Suprapubic skin (tissue), 4 donors: ENCODE results near the gene OXCT1. TPM values are rescaled to one million over a fixed set of nuclear protein-coding genes. Genes with fewer than 3 reads are reported as not detected.
A peak's percentile ranks its signal among the peaks of the same experiment; 100 is the strongest.

ENCODE experiments used
- DNase-seq, 2 donors: peaks; one replicate each; pipeline ENCODE4 v3.0.0-alpha.2; 2019; ENCODE audit warnings: low spot score in 2 of 2
- H3K27ac ChIP-seq: fragments of 200-600 bp; sonication (generic); one replicate; pipeline ENCODE4 v1.5.1; 2019
- H3K27me3 ChIP-seq: fragments of 200-600 bp; sonication (generic); one replicate; pipeline ENCODE4 v1.5.1; 2019
- H3K36me3 ChIP-seq: fragments of 200-600 bp; sonication (generic); one replicate; pipeline ENCODE4 v1.5.1; 2019
- H3K4me1 ChIP-seq: fragments of 200-600 bp; sonication (generic); one replicate; pipeline ENCODE4 v1.5.1; 2019
- H3K4me3 ChIP-seq: fragments of 200-600 bp; sonication (generic); one replicate; pipeline ENCODE4 v1.5.1; 2019; ENCODE audit warnings: mild to moderate bottlenecking
- H3K9me3 ChIP-seq: fragments of 200-600 bp; sonication (generic); one replicate; pipeline ENCODE4 v1.5.1; 2019
- EP300 ChIP-seq: sonication (generic); formaldehyde crosslinking; IDR thresholded peaks from one replicate; pipeline ENCODE4 v1.6.1; 2017; ENCODE audit warnings: antibody characterized with exemption
- POLR2A ChIP-seq, 2 donors: fragments of 450-650 bp; IDR thresholded peaks; one replicate each; pipeline ENCODE4 v1.6.1; 2017; ENCODE audit warnings: antibody characterized with exemption in 2 of 2, mild to moderate bottlenecking in 2 of 2, moderate library complexity in 2 of 2
- POLR2AphosphoS5 ChIP-seq, 3 donors: sonication (generic); formaldehyde crosslinking; IDR thresholded peaks; one replicate each; pipeline ENCODE4 v1.6.1; 2017; ENCODE audit warnings: antibody characterized with exemption in 3 of 3
- WGBS: methylation state at CpG from one replicate; pipeline ENCODE4 v1.1.5; 2018; 5-methylcytosine and 5-hydroxymethylcytosine counted together
- total RNA-seq, 4 donors: library from RNA; depleted of rRNA; stranded (reverse); fragments of >200 nt; gene quantifications; one replicate each; pipeline ENCODE4 v1.1.0, GENCODE V29; 2016
- TF ChIP-seq, protein P1 (sequence below), 2 donors: fragments of 200-600 bp in 1 of 2; fragments of 450-650 bp in 1 of 2; sonication (generic) in 1 of 2; IDR thresholded peaks; one replicate each; pipeline ENCODE4 v1.5.1; 2016 to 2019; ENCODE audit warnings: antibody characterized with exemption in 2 of 2, mild to moderate bottlenecking in 1 of 2, moderate library complexity in 1 of 2

OXCT1 gene
- total RNA-seq, 4 donors from 2014 or later = 17.4 to 71.9 (median 24.7) TPM

- TF ChIP-seq POLR2AphosphoS5 (IDR thresholded peaks at IDR 0.05) = no peak
- Histone ChIP-seq H3K4me1 (no peaks in the 10 kb centered on the region), H3K9me3 (no peaks in the 10 kb centered on the region), H3K36me3 (peaks cover 39% of the 10 kb centered on the region), H3K27ac (no peak overlapping the region), H3K27me3 (no peaks in the 10 kb centered on the region), H3K4me3 (no peak overlapping the region)
- no peak for DNase-seq
- 94% methylated on average over 4 of the region's 4 CpGs for WGBS
These were observed 28.9 kb downstream of the OXCT1 start for GRCh38 chr5:41841325-41841724.

DNA sequence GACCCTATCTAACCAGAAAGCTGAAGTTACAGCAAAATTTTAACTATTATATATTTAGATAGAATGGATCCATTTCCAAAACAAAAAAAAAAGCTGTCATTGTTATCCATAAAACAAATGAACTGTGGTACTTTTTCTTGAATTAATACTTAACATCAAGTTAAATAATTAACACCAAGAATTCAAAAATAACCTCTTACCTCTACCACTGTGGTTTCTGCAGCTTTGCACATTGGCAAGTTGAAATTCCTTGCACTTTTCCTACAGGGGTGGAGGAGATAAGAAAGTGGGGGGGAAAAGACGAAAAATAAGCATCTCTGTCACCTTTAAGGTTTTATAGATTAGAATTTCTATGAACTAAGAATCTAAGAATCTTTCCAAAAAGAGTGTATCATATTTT lies 30.0 kb downstream of the OXCT1 start:
- Histone ChIP-seq H3K4me1 (peaks cover 5% of the 10 kb centered on the region), H3K27ac (no peak overlapping the region), H3K4me3 (no peak overlapping the region), H3K27me3 (no peaks in the 10 kb centered on the region), H3K9me3 (no peaks in the 10 kb centered on the region), H3K36me3 (peaks cover 39% of the 10 kb centered on the region)
- TF ChIP-seq POLR2A (IDR thresholded peaks at IDR 0.05) = no peak
- TF ChIP-seq POLR2AphosphoS5 (IDR thresholded peaks at IDR 0.05) = no peak
- no peak for TF ChIP-seq EP300
- TF ChIP-seq, protein P1, sequence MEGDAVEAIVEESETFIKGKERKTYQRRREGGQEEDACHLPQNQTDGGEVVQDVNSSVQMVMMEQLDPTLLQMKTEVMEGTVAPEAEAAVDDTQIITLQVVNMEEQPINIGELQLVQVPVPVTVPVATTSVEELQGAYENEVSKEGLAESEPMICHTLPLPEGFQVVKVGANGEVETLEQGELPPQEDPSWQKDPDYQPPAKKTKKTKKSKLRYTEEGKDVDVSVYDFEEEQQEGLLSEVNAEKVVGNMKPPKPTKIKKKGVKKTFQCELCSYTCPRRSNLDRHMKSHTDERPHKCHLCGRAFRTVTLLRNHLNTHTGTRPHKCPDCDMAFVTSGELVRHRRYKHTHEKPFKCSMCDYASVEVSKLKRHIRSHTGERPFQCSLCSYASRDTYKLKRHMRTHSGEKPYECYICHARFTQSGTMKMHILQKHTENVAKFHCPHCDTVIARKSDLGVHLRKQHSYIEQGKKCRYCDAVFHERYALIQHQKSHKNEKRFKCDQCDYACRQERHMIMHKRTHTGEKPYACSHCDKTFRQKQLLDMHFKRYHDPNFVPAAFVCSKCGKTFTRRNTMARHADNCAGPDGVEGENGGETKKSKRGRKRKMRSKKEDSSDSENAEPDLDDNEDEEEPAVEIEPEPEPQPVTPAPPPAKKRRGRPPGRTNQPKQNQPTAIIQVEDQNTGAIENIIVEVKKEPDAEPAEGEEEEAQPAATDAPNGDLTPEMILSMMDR (IDR thresholded peaks at IDR 0.05) = no peak
- 88% methylated on average over 1 of the region's 1 CpG for WGBS
- DNase-seq = no peak

DNA sequence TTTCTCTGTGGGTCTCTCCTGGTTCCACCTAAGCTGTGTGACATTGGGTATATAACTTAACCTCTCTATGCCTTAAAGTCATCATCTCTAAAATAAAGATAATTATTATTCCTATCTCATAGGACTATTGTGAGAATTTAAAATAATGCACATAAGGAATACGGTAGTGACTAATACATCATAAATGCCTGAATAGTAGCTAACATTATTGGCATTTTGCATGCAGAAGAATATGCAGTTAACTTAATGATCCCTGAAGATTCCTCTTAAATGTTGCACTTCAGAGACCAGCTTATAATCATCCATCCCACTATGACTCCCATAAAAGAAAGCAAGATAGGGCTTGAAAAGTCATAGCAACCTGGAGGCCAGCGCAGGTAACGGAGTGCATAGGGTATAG lies 32.4 kb downstream of the OXCT1 start:
- DNase-seq = no peak
- no peaks in the 10 kb centered on the region for H3K9me3 ChIP-seq
- TF ChIP-seq, protein P1 (IDR thresholded peaks at IDR 0.05) = no peak
- TF ChIP-seq POLR2A (IDR thresholded peaks at IDR 0.05) (no peak), EP300 (no peak), POLR2AphosphoS5 (IDR thresholded peaks at IDR 0.05) (no peak)
- no peak overlapping the region for H3K4me3 ChIP-seq
- H3K27me3 ChIP-seq = no peaks in the 10 kb centered on the region
- H3K4me1 ChIP-seq = peaks cover 5% of the 10 kb centered on the region
- H3K36me3 ChIP-seq = peaks cover 41% of the 10 kb centered on the region
- no peak overlapping the region for H3K27ac ChIP-seq
- 94% methylated on average over 3 of the region's 3 CpGs for WGBS

DNA sequence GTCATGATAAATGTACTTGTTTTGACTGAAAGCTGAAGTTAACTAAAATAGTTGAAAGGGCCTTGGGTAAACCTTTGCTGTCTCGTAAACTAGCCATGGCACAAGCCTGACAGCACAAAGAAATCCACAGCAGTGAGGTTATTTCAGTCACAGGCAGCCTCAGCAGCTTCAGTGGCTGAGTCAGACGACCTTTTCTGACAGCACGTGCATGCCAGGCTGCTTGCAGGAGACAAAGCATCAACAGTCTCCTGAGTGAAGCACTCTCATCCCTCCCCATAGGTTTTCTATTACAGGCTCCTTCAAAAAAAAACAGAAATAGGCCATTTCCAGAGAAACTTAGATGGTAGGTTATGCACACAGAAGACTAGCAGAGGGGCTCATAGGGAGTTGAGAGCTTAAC lies 34.6 kb downstream of the OXCT1 start:
- DNase-seq = no peak
- WGBS = 30% methylated on average over 3 of the region's 3 CpGs
- no peaks in the 10 kb centered on the region for H3K9me3 ChIP-seq

DNA sequence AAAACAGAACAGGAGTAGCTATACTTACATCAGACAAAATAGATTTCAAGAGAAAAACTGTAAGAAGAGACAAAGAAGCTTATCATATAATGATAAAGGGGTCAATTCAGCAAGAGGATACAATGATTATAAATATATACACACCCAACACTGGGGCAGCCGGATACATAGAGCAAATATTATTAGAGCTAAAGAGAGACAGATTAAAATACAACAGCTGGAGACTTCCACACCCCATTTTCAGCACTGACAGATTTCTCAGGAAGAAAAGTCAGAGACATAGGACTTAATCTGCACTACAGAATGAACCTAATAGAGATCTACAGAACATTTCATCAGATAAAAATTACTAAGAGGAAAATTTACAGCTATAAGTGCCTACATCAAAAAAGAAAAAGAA lies 35.7 kb downstream of the OXCT1 start:
- WGBS = 88% methylated on average over 1 of the region's 1 CpG
- H3K27me3 ChIP-seq = no peaks in the 10 kb centered on the region
- TF ChIP-seq POLR2AphosphoS5 (IDR thresholded peaks at IDR 0.05) = no peak
- TF ChIP-seq POLR2A (IDR thresholded peaks at IDR 0.05) = no peak
- TF ChIP-seq, protein P1 (IDR thresholded peaks at IDR 0.05) = no peak
- TF ChIP-seq EP300 = no peak
- no peak for DNase-seq
- H3K36me3 ChIP-seq = peaks cover 48% of the 10 kb centered on the region
- no peak overlapping the region for H3K27ac ChIP-seq
- H3K4me1 ChIP-seq = peaks cover 5% of the 10 kb centered on the region
- no peak overlapping the region for H3K4me3 ChIP-seq
- H3K9me3 ChIP-seq = no peaks in the 10 kb centered on the region

More for the DNA sequence above, 34.6 kb downstream of the OXCT1 start:
- Histone ChIP-seq H3K27me3 (no peaks in the 10 kb centered on the region), H3K27ac (peak overlapping the region; percentile 11), H3K4me1 (peaks cover 5% of the 10 kb centered on the region), H3K4me3 (no peak overlapping the region), H3K36me3 (peaks cover 50% of the 10 kb centered on the region)
- no peak for TF ChIP-seq POLR2AphosphoS5 (IDR thresholded peaks at IDR 0.05)
- TF ChIP-seq, protein P1 (IDR thresholded peaks at IDR 0.05) = no peak
- TF ChIP-seq EP300 = no peak
- TF ChIP-seq POLR2A (IDR thresholded peaks at IDR 0.05) = no peak

DNA sequence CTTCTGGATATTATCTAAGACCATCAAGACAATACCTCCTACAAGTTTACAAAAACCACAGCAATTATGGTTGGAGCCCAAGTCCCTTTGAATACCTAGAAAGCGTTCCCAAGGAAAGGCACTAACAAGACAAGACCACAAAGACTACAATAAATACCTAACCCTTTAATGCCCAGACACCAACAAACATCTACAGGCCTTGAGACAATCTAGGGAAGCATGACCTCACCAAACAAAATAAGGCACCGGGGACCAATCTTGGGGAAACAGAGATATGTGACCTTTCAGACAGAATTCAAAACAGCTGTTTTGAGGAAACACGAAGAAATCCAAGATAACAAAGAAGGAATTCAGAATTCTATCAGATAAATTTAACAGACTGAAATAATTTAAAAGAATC lies 37.8 kb downstream of the OXCT1 start:
- no peaks in the 10 kb centered on the region for H3K9me3 ChIP-seq
- TF ChIP-seq POLR2AphosphoS5 (IDR thresholded peaks at IDR 0.05) (no peak), EP300 (no peak), POLR2A (IDR thresholded peaks at IDR 0.05) (no peak)
- TF ChIP-seq, protein P1 (IDR thresholded peaks at IDR 0.05) = no peak
- WGBS = 75% methylated on average over 3 of the region's 3 CpGs
- DNase-seq = no peak
- peaks cover 39% of the 10 kb centered on the region for H3K36me3 ChIP-seq
- no peaks in the 10 kb centered on the region for H3K27me3 ChIP-seq
- peaks cover 5% of the 10 kb centered on the region for H3K4me1 ChIP-seq
- H3K27ac ChIP-seq = no peak overlapping the region
- no peak overlapping the region for H3K4me3 ChIP-seq
